ENCODE data around the gene GLT1D1. TPM values are rescaled to one million over a fixed set of nuclear protein-coding genes. Genes with fewer than 3 reads are reported as not detected.

Gene GLT1D1
- total RNA-seq, 4 donors from 2014 or later, result not detected

- no peaks in the 10 kb centered on the region for H3K9me3 ChIP-seq
- no peak overlapping the region for H3K4me3 ChIP-seq
- WGBS, 2 donors (ENCODE audit: low coverage in 1 of 2), result 77 to 100% methylated on average over 1 to 13 of the region's 13 CpGs
- H3K4me1 ChIP-seq, result no peaks in the 10 kb centered on the region
- TF ChIP-seq CTCF (IDR thresholded peaks at IDR 0.05), result no peak
- TF ChIP-seq POLR2AphosphoS5 (IDR thresholded peaks at IDR 0.05), result no peak
- TF ChIP-seq EP300 (IDR thresholded peaks at IDR 0.05; ENCODE audit: low read depth), result no peak
- no peak for TF ChIP-seq POLR2A (IDR thresholded peaks at IDR 0.05)
- H3K36me3 ChIP-seq, result no peaks in the 10 kb centered on the region
- no peaks in the 10 kb centered on the region for H3K27me3 ChIP-seq
- no peak for DNase-seq
- H3K27ac ChIP-seq, result no peak overlapping the region
- intact Hi-C loops (cut with DNase I; ENCODE audit: low total_unique reads) (no loop called here), in situ Hi-C loops (cut with MboI; ENCODE audit: low pct_ligation_motif_present in 1 of 4, low pct_unique_long_range_greater_than_20kb in 1 of 4, low sequenced_read_pairs in 3 of 4) (loop anchor here in 1 of 4 donors (25.0 kb wide), 1 partner anchor 961 kb away; the partner anchor contains the start of gene TMEM132D)
These were observed 98.2 kb downstream of the GLT1D1 start for GRCh38 chr12:128951448-128951847.

GRCh38 chr12:128956755-128957154, 103.5 kb downstream of the GLT1D1 start:
- H3K36me3 ChIP-seq, result no peaks in the 10 kb centered on the region
- WGBS, 2 donors (ENCODE audit: low coverage in 1 of 2), result 67 to 83% methylated on average over 2 to 7 of the region's 7 CpGs
- H3K27me3 ChIP-seq, result no peaks in the 10 kb centered on the region
- intact Hi-C loops (cut with DNase I; ENCODE audit: low total_unique reads) (no loop called here), in situ Hi-C loops (cut with MboI; ENCODE audit: low pct_ligation_motif_present in 1 of 4, low pct_unique_long_range_greater_than_20kb in 1 of 4, low sequenced_read_pairs in 3 of 4) (loop anchor here in 1 of 4 donors (25.0 kb wide), 1 partner anchor 956 kb away; the partner anchor contains the start of gene TMEM132D)
- no peak for TF ChIP-seq POLR2A (IDR thresholded peaks at IDR 0.05)
- no peak for TF ChIP-seq POLR2AphosphoS5 (IDR thresholded peaks at IDR 0.05)
- TF ChIP-seq EP300 (IDR thresholded peaks at IDR 0.05; ENCODE audit: low read depth), result no peak
- no peak for TF ChIP-seq CTCF (IDR thresholded peaks at IDR 0.05)
- H3K9me3 ChIP-seq, result no peaks in the 10 kb centered on the region
- no peaks in the 10 kb centered on the region for H3K4me1 ChIP-seq
- no peak overlapping the region for H3K27ac ChIP-seq
- H3K4me3 ChIP-seq, result no peak overlapping the region
- DNase-seq, result no peak

- 63 to 80% methylated on average over 16 of the region's 16 CpGs for WGBS, 2 donors (ENCODE audit: low coverage in 1 of 2)
- intact Hi-C loops (cut with DNase I; ENCODE audit: low total_unique reads) (no loop called here), in situ Hi-C loops (cut with MboI; ENCODE audit: low pct_ligation_motif_present in 1 of 4, low pct_unique_long_range_greater_than_20kb in 1 of 4, low sequenced_read_pairs in 3 of 4) (loop anchor here in 1 of 4 donors (25.0 kb wide), 1 partner anchor 952 kb away; the partner anchor contains the start of gene TMEM132D)
- H3K9me3 ChIP-seq, result no peaks in the 10 kb centered on the region
- H3K4me3 ChIP-seq, result no peak overlapping the region
- TF ChIP-seq CTCF (IDR thresholded peaks at IDR 0.05), result no peak
- TF ChIP-seq EP300 (IDR thresholded peaks at IDR 0.05; ENCODE audit: low read depth), result no peak
- TF ChIP-seq POLR2A (IDR thresholded peaks at IDR 0.05), result no peak
- TF ChIP-seq POLR2AphosphoS5 (IDR thresholded peaks at IDR 0.05), result no peak
- DNase-seq, result no peak
- no peaks in the 10 kb centered on the region for H3K4me1 ChIP-seq
- no peak overlapping the region for H3K27ac ChIP-seq
- no peaks in the 10 kb centered on the region for H3K27me3 ChIP-seq
- no peaks in the 10 kb centered on the region for H3K36me3 ChIP-seq
These were observed 106.6 kb downstream of the GLT1D1 start for GRCh38 chr12:128959901-128960300.

- Histone ChIP-seq H3K36me3 (no peaks in the 10 kb centered on the region), H3K9me3 (no peaks in the 10 kb centered on the region), H3K4me3 (no peak overlapping the region), H3K4me1 (no peaks in the 10 kb centered on the region), H3K27me3 (no peaks in the 10 kb centered on the region), H3K27ac (no peak overlapping the region)
- 64 to 74% methylated on average over 7 to 8 of the region's 8 CpGs for WGBS, 2 donors (ENCODE audit: low coverage in 1 of 2)
- no peak for TF ChIP-seq CTCF (IDR thresholded peaks at IDR 0.05)
- no peak for TF ChIP-seq POLR2AphosphoS5 (IDR thresholded peaks at IDR 0.05)
- no peak for TF ChIP-seq EP300 (IDR thresholded peaks at IDR 0.05; ENCODE audit: low read depth)
- TF ChIP-seq POLR2A (IDR thresholded peaks at IDR 0.05), result no peak
- intact Hi-C loops (cut with DNase I; ENCODE audit: low total_unique reads) (no loop called here), in situ Hi-C loops (cut with MboI; ENCODE audit: low pct_ligation_motif_present in 1 of 4, low pct_unique_long_range_greater_than_20kb in 1 of 4, low sequenced_read_pairs in 3 of 4) (loop anchor here in 1 of 4 donors (25.0 kb wide), 1 partner anchor 951 kb away; the partner anchor contains the start of gene TMEM132D)
- DNase-seq, result no peak
These were observed 108.1 kb downstream of the GLT1D1 start for GRCh38 chr12:128961308-128961902.

Data from transverse colon (tissue), 4 donors.